Lower lobe of right lung (tissue), 2 donors: ENCODE data around the gene GLRX. TPM values are rescaled to one million over a fixed set of nuclear protein-coding genes. Genes with fewer than 3 reads are reported as not detected.

Source experiments
- ATAC-seq, 2 donors: fragments of 200-7000 bp; cut with Tn5 transposase; one replicate each; pipeline ENCODE4 v1.9.1; 2020 to 2022; ENCODE audit warnings: mild to moderate bottlenecking in 2 of 2, moderate library complexity in 2 of 2
- DNase-seq: peaks from one replicate; pipeline ENCODE4 v3.0.0-alpha.2; 2020
- H3K27ac ChIP-seq: fragments of 200-600 bp; one replicate; pipeline ENCODE4 v1.8.0; 2022
- H3K27me3 ChIP-seq: fragments of 200-600 bp; one replicate; pipeline ENCODE4 v1.8.0; 2022; ENCODE audit warnings: low read depth
- H3K36me3 ChIP-seq: fragments of 200-600 bp; one replicate; pipeline ENCODE4 v1.8.0; 2022; ENCODE audit warnings: mild to moderate bottlenecking
- H3K4me1 ChIP-seq: fragments of 200-600 bp; one replicate; pipeline ENCODE4 v1.8.0; 2022
- H3K4me3 ChIP-seq: fragments of 200-600 bp; one replicate; pipeline ENCODE4 v1.8.0; 2022; ENCODE audit warnings: mild to moderate bottlenecking
- H3K9me3 ChIP-seq: fragments of 200-600 bp; one replicate; pipeline ENCODE4 v1.8.0; 2022
- intact Hi-C: fragments of 100-400 bp; cut with DNase I; formaldehyde crosslinking; loops from one replicate; pipeline ENCODE4 v1.11.0; 2022
- total RNA-seq: library from RNA; stranded (reverse); fragmentation: NEBNext Ultra II Directional; extraction: Animal tissue kit (Norgen Biotek cat#: 25700); gene quantifications from one replicate; pipeline ENCODE4 v1.2.1, GENCODE V29; 2021
- TF ChIP-seq, protein P1 (sequence below): fragments of 200-600 bp; IDR thresholded peaks from one replicate; pipeline ENCODE4 v1.8.0; 2022; ENCODE audit warnings: antibody characterized with exemption, mild to moderate bottlenecking
- donor health status: DM: no; HTN: yes; CAD: no; lungs with severe emphysema.

The GLRX gene
- total RNA-seq, 1 donor from 2014 or later = 115 TPM

DNA sequence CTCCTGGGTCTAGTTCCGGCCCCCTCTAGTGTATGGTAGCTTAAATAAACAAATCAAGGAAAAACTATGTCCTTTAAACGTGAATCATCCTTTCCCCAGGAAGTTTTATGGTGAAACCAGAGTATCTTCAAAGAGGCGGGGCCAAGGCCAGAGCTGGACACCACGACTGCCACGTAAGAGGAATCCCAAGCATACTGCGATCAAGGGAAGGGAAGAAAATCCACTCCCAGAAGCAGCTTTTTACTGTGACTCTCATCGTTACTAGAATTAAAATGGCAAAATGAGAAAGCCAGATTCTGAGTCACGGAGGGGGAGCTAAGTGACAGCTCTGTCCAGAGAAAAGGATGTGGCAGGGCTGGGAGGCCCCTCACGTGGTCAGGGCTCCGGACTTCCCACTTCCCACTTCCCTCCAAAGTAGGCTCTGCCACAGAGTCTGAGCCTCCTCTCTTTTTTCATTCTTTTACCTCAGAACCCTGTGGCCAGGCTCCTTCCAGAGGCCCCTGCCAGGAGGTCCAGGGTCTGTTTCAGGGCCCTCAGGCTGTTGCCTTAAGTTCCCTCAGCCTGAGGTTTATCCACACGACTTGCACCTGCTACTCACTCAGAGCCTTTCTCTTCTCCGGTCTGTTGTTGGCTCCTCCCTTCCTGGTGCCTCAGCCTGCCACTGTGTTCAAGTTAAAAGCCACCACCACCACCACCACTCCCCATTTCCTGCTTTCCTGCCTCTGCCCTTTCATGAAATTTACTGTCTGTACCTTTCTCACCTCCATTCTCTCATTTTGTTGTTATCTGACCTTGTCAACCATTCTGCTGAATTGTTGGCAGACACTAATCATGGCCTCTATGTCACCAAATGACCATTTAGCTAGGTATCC, 1.4 kb upstream of the GLRX start:
- H3K9me3 ChIP-seq = no peaks in the 10 kb centered on the region
- peaks cover 63% of the 10 kb centered on the region for H3K4me1 ChIP-seq
- TF ChIP-seq, protein P1, sequence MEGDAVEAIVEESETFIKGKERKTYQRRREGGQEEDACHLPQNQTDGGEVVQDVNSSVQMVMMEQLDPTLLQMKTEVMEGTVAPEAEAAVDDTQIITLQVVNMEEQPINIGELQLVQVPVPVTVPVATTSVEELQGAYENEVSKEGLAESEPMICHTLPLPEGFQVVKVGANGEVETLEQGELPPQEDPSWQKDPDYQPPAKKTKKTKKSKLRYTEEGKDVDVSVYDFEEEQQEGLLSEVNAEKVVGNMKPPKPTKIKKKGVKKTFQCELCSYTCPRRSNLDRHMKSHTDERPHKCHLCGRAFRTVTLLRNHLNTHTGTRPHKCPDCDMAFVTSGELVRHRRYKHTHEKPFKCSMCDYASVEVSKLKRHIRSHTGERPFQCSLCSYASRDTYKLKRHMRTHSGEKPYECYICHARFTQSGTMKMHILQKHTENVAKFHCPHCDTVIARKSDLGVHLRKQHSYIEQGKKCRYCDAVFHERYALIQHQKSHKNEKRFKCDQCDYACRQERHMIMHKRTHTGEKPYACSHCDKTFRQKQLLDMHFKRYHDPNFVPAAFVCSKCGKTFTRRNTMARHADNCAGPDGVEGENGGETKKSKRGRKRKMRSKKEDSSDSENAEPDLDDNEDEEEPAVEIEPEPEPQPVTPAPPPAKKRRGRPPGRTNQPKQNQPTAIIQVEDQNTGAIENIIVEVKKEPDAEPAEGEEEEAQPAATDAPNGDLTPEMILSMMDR = no peak
- intact Hi-C loops = no loop called here
- H3K27ac ChIP-seq = peak overlapping the region; percentile 91
- no peaks in the 10 kb centered on the region for H3K27me3 ChIP-seq
- peak; percentile 75 for DNase-seq
- H3K4me3 ChIP-seq = peak overlapping the region; percentile 79
- peak; percentile 69 to 74 for ATAC-seq
- H3K36me3 ChIP-seq = no peaks in the 10 kb centered on the region

DNA sequence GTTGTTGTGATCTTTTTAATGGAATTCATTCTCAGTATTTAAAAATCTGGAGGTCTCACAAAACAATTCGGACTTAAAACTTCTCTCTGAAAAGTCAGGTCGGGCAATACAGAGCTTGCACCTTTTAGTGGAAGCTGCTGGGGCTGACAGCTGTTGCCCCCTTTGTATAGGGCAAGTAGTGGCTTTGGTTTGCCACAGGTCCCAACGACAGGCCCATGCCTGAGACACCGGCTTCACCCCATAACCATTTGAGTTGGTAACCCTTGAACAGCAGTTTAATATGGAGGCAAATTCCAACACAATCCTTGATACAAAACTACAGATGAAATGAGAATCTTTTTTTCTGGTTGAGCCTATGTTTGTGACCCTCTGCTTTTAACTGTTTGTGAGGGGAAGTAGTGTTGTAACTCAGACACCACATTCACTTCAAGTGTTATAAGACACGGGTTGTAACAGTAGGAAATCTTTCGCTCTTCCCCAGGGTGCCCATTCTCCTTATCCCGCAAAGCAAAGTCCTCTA, 752 bp upstream of the GLRX start:
- H3K27ac ChIP-seq = peak overlapping the region; percentile 91
- ATAC-seq = peak in 1 of 2 donors; percentile 3
- DNase-seq = no peak
- TF ChIP-seq, protein P1 = no peak
- H3K27me3 ChIP-seq = no peaks in the 10 kb centered on the region
- H3K9me3 ChIP-seq = no peaks in the 10 kb centered on the region
- intact Hi-C loops = no loop called here
- peak overlapping the region; percentile 79 for H3K4me3 ChIP-seq
- peaks cover 66% of the 10 kb centered on the region for H3K4me1 ChIP-seq
- H3K36me3 ChIP-seq = no peaks in the 10 kb centered on the region

DNA sequence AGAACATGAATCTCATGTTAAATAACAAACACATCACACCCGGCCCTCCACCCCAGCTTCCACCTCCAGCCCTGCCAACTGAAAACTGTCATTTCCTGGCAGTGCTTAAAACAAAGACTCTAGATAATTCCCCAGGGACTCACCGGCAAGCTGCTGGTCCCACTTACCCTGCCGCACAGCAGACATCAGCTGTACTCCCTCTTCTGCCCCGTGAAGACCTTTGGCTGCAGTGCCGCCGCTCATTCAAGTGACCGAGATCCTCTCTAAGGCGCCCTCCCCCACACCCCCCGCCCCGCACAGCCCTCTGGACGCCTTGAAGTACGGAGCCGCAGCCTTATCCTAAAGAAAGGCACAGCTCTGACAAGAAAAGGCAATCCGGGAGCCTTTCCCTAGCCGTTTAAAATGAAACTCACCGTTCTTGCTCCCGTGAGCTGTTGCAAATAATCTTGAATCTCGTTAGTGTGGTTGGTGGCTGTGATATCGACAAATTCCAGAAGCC, 434 bp downstream of the GLRX start:
- peaks cover 68% of the 10 kb centered on the region for H3K4me1 ChIP-seq
- H3K27me3 ChIP-seq = no peaks in the 10 kb centered on the region
- peak overlapping the region; percentile 79 for H3K4me3 ChIP-seq
- intact Hi-C loops = no loop called here
- no peaks in the 10 kb centered on the region for H3K9me3 ChIP-seq
- peaks cover under 1% of the 10 kb centered on the region for H3K36me3 ChIP-seq
- peak; percentile 70 to 74 for ATAC-seq
- H3K27ac ChIP-seq = peak overlapping the region; percentile 91
- TF ChIP-seq, protein P1 = no peak
- DNase-seq = peak; percentile 78

DNA sequence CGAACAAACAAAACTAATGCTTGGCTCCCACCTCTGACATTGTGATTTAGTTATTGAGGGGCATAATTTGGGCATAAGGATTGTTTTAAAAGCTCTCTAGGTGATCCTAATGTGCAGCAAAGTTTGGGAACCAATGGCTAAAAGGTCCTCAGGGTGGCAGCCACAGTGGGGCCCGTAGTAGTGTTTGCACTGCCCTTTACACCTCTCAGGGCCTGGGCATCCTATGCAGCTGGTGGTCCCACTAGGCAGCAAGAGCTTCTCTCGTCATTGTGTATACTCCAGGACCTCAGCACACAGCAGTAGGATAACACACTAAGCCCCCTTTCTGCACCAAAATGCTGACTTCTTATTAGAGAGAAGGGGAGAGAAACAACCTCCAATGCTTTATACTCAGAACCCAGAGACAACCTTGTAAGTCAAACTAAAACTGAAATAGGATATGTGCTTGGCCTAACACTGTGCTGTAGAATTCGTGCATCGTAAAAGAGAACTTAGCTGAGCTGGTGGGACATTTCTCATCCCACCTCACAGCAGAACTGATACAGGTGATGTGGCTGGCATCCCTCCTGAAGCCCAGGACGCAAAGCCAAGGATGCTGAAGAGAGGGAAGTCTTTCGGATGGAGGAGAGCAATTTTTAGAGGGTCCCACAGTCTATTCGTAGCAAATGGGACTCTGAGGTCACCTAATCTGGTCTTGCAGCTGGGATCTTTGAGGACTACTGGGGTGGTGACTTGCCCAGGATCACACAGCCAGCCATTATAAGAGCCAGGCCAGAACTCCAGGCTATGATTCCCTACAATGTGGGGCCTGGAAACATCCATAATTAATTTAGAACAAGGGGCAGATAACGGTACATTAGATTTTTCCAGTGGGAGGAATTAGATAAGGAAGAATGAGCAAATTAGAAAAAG, 1.2 kb downstream of the GLRX start:
- Histone ChIP-seq H3K36me3 (peaks cover 8% of the 10 kb centered on the region), H3K4me1 (peaks cover 75% of the 10 kb centered on the region), H3K27ac (peak overlapping the region; percentile 91), H3K9me3 (no peaks in the 10 kb centered on the region), H3K27me3 (no peaks in the 10 kb centered on the region), H3K4me3 (peak overlapping the region; percentile 79)
- no peak for DNase-seq
- ATAC-seq = no peak
- TF ChIP-seq, protein P1 = no peak
- intact Hi-C loops = no loop called here
